ENCODE data around the gene CPNE9.

Gene CPNE9

GRCh38 chr3:9697892-9698291 is 5.7 kb upstream of the CPNE9 start:
- peaks cover 2% of the 10 kb centered on the region for H3K4me1 ChIP-seq (ENCODE audit: control insufficient read depth, insufficient read depth, low read length)
- no peak overlapping the region for H3K27ac ChIP-seq (ENCODE audit: low read length)
- no peaks in the 10 kb centered on the region for H3K9me3 ChIP-seq (ENCODE audit: control insufficient read depth in 2 of 2, low read length in 2 of 2)
- no peaks in the 10 kb centered on the region for H3K27me3 ChIP-seq (ENCODE audit: control insufficient read depth in 1 of 2, insufficient read depth in 2 of 2, low read length in 2 of 2)
- peaks cover 42 to 69% of the 10 kb centered on the region in 2 donors for H3K36me3 ChIP-seq (ENCODE audit: control insufficient read depth in 2 of 2, insufficient read depth in 2 of 2, low read length in 2 of 2)
- H3K4me3 ChIP-seq (ENCODE audit: low read length in 2 of 2), result no peak overlapping the region
- H3K9ac ChIP-seq (ENCODE audit: low read length in 2 of 2), result no peak overlapping the region

DNA sequence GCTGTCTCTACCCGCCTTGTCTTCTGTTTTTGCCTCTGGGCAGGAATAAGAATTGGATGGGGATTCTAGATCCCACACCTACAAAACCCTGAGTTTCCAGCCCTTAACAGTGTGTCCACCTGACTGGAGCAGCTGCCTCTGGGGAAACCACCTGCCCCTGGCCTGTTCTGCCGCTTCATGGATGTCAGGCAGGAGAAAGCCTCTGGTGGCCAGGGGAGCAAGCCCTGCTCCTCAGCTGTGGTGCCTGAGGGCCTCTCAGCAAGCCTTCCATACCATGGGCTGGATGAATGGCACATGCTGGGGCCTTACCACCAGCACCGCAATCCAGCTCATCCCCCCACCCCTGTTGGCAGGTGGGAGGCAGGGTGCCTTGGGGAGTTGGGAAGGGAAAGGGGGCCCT is 5.3 kb upstream of the CPNE9 start:
- no peak overlapping the region for H3K9ac ChIP-seq (ENCODE audit: low read length in 2 of 2)
- H3K9me3 ChIP-seq (ENCODE audit: control insufficient read depth in 2 of 2, low read length in 2 of 2), result no peaks in the 10 kb centered on the region
- peaks cover 38 to 67% of the 10 kb centered on the region in 2 donors for H3K36me3 ChIP-seq (ENCODE audit: control insufficient read depth in 2 of 2, insufficient read depth in 2 of 2, low read length in 2 of 2)
- H3K4me1 ChIP-seq (ENCODE audit: control insufficient read depth, insufficient read depth, low read length), result peaks cover 2% of the 10 kb centered on the region
- peaks cover 0 to 3% of the 10 kb centered on the region in 2 donors for H3K27me3 ChIP-seq (ENCODE audit: control insufficient read depth in 1 of 2, insufficient read depth in 2 of 2, low read length in 2 of 2)
- H3K4me3 ChIP-seq (ENCODE audit: low read length in 2 of 2), result no peak overlapping the region
- H3K27ac ChIP-seq (ENCODE audit: low read length), result no peak overlapping the region

DNA sequence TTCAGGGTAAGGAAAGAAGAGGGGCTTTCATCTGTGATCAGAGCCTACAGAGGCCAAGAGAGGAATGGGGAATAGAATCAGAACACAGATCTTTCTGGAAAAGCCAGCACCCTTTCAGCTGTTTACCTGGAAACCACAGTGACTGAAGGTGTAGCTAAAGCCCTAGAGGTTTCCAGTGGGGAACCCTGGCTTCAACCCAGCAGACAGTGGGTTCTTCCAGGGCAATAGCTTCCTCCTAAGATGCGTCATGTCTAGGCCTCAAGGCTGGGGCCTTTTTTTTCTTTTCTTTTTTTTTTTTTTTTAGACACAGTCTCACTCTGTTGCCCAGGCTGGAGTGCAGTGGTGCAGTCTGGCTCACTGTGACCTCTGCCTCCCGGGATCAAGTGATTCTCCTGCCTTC is 3.1 kb upstream of the CPNE9 start:
- Histone ChIP-seq H3K27me3 (ENCODE audit: control insufficient read depth in 1 of 2, insufficient read depth in 2 of 2, low read length in 2 of 2) (peaks cover 9 to 18% of the 10 kb centered on the region in 2 donors), H3K27ac (ENCODE audit: low read length) (no peak overlapping the region), H3K36me3 (ENCODE audit: control insufficient read depth in 2 of 2, insufficient read depth in 2 of 2, low read length in 2 of 2) (peaks cover 32 to 50% of the 10 kb centered on the region in 2 donors), H3K9me3 (ENCODE audit: control insufficient read depth in 2 of 2, low read length in 2 of 2) (no peaks in the 10 kb centered on the region), H3K4me1 (ENCODE audit: control insufficient read depth, insufficient read depth, low read length) (peaks cover 18% of the 10 kb centered on the region), H3K9ac (ENCODE audit: low read length in 2 of 2) (no peak overlapping the region), H3K4me3 (ENCODE audit: low read length in 2 of 2) (no peak overlapping the region)

- no peak overlapping the region for H3K9ac ChIP-seq (ENCODE audit: low read length in 2 of 2)
- H3K27ac ChIP-seq (ENCODE audit: low read length), result no peak overlapping the region
- peaks cover 9 to 18% of the 10 kb centered on the region in 2 donors for H3K27me3 ChIP-seq (ENCODE audit: control insufficient read depth in 1 of 2, insufficient read depth in 2 of 2, low read length in 2 of 2)
- H3K36me3 ChIP-seq (ENCODE audit: control insufficient read depth in 2 of 2, insufficient read depth in 2 of 2, low read length in 2 of 2), result peaks cover 32 to 46% of the 10 kb centered on the region in 2 donors
- H3K4me3 ChIP-seq (ENCODE audit: low read length in 2 of 2), result no peak overlapping the region
- H3K4me1 ChIP-seq (ENCODE audit: control insufficient read depth, insufficient read depth, low read length), result peaks cover 18% of the 10 kb centered on the region
- H3K9me3 ChIP-seq (ENCODE audit: control insufficient read depth in 2 of 2, low read length in 2 of 2), result no peaks in the 10 kb centered on the region
Observed at GRCh38 chr3:9701006-9701405, 2.6 kb upstream of the CPNE9 start.

GRCh38 chr3:9701711-9702110 is 1.9 kb upstream of the CPNE9 start:
- Histone ChIP-seq H3K9me3 (ENCODE audit: control insufficient read depth in 2 of 2, low read length in 2 of 2) (no peaks in the 10 kb centered on the region), H3K9ac (ENCODE audit: low read length in 2 of 2) (no peak overlapping the region), H3K27me3 (ENCODE audit: control insufficient read depth in 1 of 2, insufficient read depth in 2 of 2, low read length in 2 of 2) (peaks cover 9 to 18% of the 10 kb centered on the region in 2 donors), H3K27ac (ENCODE audit: low read length) (no peak overlapping the region), H3K36me3 (ENCODE audit: control insufficient read depth in 2 of 2, insufficient read depth in 2 of 2, low read length in 2 of 2) (peaks cover 32 to 43% of the 10 kb centered on the region in 2 donors), H3K4me1 (ENCODE audit: control insufficient read depth, insufficient read depth, low read length) (peaks cover 17% of the 10 kb centered on the region), H3K4me3 (ENCODE audit: low read length in 2 of 2) (no peak overlapping the region)

DNA sequence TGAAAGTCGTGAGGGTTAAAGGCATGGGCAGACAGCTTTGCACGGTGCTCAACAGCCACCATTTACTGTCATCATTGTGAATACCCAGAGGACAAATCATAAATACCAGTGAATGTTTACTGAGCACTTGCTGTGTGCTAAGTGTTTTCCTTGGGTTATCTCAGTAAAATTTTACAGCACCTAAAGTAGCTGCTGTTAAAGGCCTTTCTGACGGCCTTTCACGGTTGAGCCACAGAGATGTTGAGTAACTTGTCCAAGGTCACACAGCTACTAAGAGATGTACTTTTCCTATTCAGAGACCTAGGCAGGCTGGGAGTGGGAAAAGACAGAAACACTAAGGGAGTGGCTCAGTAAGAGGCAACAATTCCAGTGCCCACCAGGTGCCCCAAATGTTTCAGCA is 393 bp upstream of the CPNE9 start:
- no peak overlapping the region for H3K9ac ChIP-seq (ENCODE audit: low read length in 2 of 2)
- H3K36me3 ChIP-seq (ENCODE audit: control insufficient read depth in 2 of 2, insufficient read depth in 2 of 2, low read length in 2 of 2), result peaks cover 19 to 30% of the 10 kb centered on the region in 2 donors
- H3K4me3 ChIP-seq (ENCODE audit: low read length in 2 of 2), result no peak overlapping the region
- H3K4me1 ChIP-seq (ENCODE audit: control insufficient read depth, insufficient read depth, low read length), result peaks cover 16% of the 10 kb centered on the region
- H3K27me3 ChIP-seq (ENCODE audit: control insufficient read depth in 1 of 2, insufficient read depth in 2 of 2, low read length in 2 of 2), result peaks cover 9 to 18% of the 10 kb centered on the region in 2 donors
- H3K9me3 ChIP-seq (ENCODE audit: control insufficient read depth in 2 of 2, low read length in 2 of 2), result no peaks in the 10 kb centered on the region
- H3K27ac ChIP-seq (ENCODE audit: low read length), result no peak overlapping the region

DNA sequence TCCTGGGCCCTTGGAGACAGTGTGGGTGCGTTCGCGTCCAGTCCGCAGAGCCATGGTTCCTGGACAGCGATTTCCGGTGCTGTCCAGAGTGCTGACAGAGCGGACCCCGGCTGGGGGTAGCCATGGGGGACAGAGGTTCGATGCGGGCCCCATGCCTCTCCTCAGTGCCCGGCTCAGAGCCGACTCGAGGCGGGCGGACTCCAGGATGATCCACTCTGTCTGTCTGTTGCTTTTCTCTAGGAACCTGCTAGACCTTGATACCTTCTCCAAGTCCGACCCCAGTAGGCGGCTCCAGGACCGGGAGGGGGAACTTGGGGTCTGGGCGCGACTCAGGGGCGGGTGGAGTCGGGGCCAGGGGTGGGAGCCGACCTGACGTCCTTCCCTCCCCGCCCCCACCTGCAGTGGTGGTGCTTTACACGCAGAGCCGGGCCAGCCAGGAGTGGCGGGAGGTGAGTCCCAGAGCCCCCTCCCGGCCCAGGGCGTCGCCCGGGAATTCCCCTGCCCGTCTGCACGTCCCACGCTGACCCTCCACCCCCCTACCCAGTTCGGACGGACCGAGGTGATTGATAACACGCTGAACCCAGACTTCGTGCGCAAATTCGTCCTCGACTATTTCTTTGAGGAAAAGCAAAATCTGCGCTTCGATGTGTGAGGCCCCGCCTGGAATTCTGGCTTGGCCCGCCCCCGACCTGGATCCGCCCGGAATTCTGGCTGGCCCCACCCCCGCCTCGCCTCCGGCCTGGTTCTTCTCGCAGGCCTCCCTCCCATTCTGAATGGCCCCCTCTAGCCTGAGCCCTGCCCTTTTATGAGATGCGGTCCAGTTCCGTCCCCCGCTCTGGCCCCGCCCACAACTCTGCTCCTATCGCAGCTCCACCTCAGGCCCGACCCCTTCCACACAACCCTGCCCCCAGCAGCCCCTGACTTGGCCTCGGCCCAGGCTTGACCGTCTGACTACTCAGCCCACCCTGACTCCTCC is 1.0 kb downstream of the CPNE9 start:
- Histone ChIP-seq H3K9ac (ENCODE audit: low read length in 2 of 2) (no peak overlapping the region), H3K9me3 (ENCODE audit: control insufficient read depth in 2 of 2, low read length in 2 of 2) (no peaks in the 10 kb centered on the region), H3K36me3 (ENCODE audit: control insufficient read depth in 2 of 2, insufficient read depth in 2 of 2, low read length in 2 of 2) (peaks cover 17 to 24% of the 10 kb centered on the region in 2 donors), H3K4me1 (ENCODE audit: control insufficient read depth, insufficient read depth, low read length) (peaks cover 16% of the 10 kb centered on the region), H3K27ac (ENCODE audit: low read length) (no peak overlapping the region), H3K27me3 (ENCODE audit: control insufficient read depth in 1 of 2, insufficient read depth in 2 of 2, low read length in 2 of 2) (peaks cover 9 to 18% of the 10 kb centered on the region in 2 donors), H3K4me3 (ENCODE audit: low read length in 2 of 2) (peak overlapping the region; percentile 35 to 44)

GRCh38 chr3:9710174-9710739 is 6.6 kb downstream of the CPNE9 start:
- Histone ChIP-seq H3K9me3 (ENCODE audit: control insufficient read depth in 2 of 2, low read length in 2 of 2) (no peaks in the 10 kb centered on the region), H3K27ac (ENCODE audit: low read length) (no peak overlapping the region), H3K27me3 (ENCODE audit: control insufficient read depth in 1 of 2, insufficient read depth in 2 of 2, low read length in 2 of 2) (no peaks in the 10 kb centered on the region), H3K4me3 (ENCODE audit: low read length in 2 of 2) (no peak overlapping the region), H3K9ac (ENCODE audit: low read length in 2 of 2) (no peak overlapping the region), H3K36me3 (ENCODE audit: control insufficient read depth in 2 of 2, insufficient read depth in 2 of 2, low read length in 2 of 2) (no peaks in the 10 kb centered on the region), H3K4me1 (ENCODE audit: control insufficient read depth, insufficient read depth, low read length) (no peaks in the 10 kb centered on the region)

GRCh38 chr3:9712415-9712814 is 8.8 kb downstream of the CPNE9 start:
- Histone ChIP-seq H3K9me3 (ENCODE audit: control insufficient read depth in 2 of 2, low read length in 2 of 2) (no peaks in the 10 kb centered on the region), H3K27ac (ENCODE audit: low read length) (no peak overlapping the region), H3K9ac (ENCODE audit: low read length in 2 of 2) (no peak overlapping the region), H3K36me3 (ENCODE audit: control insufficient read depth in 2 of 2, insufficient read depth in 2 of 2, low read length in 2 of 2) (no peaks in the 10 kb centered on the region), H3K27me3 (ENCODE audit: control insufficient read depth in 1 of 2, insufficient read depth in 2 of 2, low read length in 2 of 2) (no peaks in the 10 kb centered on the region), H3K4me3 (ENCODE audit: low read length in 2 of 2) (no peak overlapping the region), H3K4me1 (ENCODE audit: control insufficient read depth, insufficient read depth, low read length) (peaks cover 9% of the 10 kb centered on the region)

DNA sequence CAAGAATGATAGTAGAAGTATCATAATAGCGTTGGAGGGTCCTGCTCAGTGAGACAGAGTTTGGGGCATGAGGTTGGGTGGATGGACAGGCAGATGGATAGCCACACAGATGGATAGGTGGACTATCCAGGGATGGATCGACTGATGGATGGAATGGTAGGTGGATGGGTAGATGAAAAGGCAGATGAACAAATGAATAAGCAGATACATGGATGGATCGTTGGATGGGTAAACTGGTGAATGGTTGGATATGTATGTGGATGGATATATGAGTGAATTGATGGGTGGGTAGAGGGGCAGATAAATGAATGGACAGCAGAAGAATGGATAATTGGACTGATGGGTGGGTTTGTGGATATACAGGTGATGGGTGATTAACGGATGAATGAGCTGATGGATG is 9.5 kb downstream of the CPNE9 start:
- Histone ChIP-seq H3K36me3 (ENCODE audit: control insufficient read depth in 2 of 2, insufficient read depth in 2 of 2, low read length in 2 of 2) (no peaks in the 10 kb centered on the region), H3K9me3 (ENCODE audit: control insufficient read depth in 2 of 2, low read length in 2 of 2) (no peaks in the 10 kb centered on the region), H3K4me3 (ENCODE audit: low read length in 2 of 2) (no peak overlapping the region), H3K9ac (ENCODE audit: low read length in 2 of 2) (no peak overlapping the region), H3K27me3 (ENCODE audit: control insufficient read depth in 1 of 2, insufficient read depth in 2 of 2, low read length in 2 of 2) (no peaks in the 10 kb centered on the region), H3K4me1 (ENCODE audit: control insufficient read depth, insufficient read depth, low read length) (peaks cover 9% of the 10 kb centered on the region), H3K27ac (ENCODE audit: low read length) (no peak overlapping the region)

DNA sequence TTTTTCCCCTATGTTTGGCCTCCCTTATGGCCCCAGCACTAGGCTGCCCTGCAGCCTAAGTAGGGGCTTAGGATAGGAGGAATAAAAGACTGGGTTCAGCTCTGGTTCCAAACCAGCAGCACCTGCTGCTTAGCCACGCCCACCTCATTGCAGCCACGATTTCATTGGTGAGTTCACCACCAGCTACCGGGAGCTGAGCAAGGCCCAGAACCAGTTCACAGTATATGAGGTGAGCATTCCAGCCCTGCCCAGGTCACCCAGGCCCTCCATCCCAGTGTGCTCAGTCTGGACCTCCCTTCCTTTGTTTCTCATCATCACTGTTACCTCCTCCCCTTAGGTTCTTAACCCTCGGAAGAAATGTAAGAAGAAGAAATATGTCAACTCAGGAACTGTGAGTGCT is 11.5 kb downstream of the CPNE9 start:
- Histone ChIP-seq H3K4me3 (ENCODE audit: low read length in 2 of 2) (no peak overlapping the region), H3K9me3 (ENCODE audit: control insufficient read depth in 2 of 2, low read length in 2 of 2) (no peaks in the 10 kb centered on the region), H3K36me3 (ENCODE audit: control insufficient read depth in 2 of 2, insufficient read depth in 2 of 2, low read length in 2 of 2) (no peaks in the 10 kb centered on the region), H3K27ac (ENCODE audit: low read length) (no peak overlapping the region), H3K27me3 (ENCODE audit: control insufficient read depth in 1 of 2, insufficient read depth in 2 of 2, low read length in 2 of 2) (no peaks in the 10 kb centered on the region), H3K4me1 (ENCODE audit: control insufficient read depth, insufficient read depth, low read length) (peaks cover 9% of the 10 kb centered on the region), H3K9ac (ENCODE audit: low read length in 2 of 2) (peak overlapping the region in 1 of 2 donors; percentile 13)
